GM12892 (cell line): ENCODE data around the gene SNRNP35.

Source experiments
- POLR2A ChIP-seq: IDR thresholded peaks from 2 replicates; pipeline ENCODE4 v1.6.1; 2011; ENCODE audit warnings: low read depth, low read length, control low read depth
- POLR2AphosphoS5 ChIP-seq: IDR thresholded peaks from 2 replicates; pipeline ENCODE4 v1.6.1; 2011; ENCODE audit warnings: low read depth, low read length, control low read depth
- TAF1 ChIP-seq: IDR thresholded peaks from 2 replicates; pipeline ENCODE4 v1.6.1; 2011; ENCODE audit warnings: low read depth, mild to moderate bottlenecking, control low read depth, low read length, borderline replicate concordance

- TF ChIP-seq POLR2AphosphoS5 (no peak), POLR2A (no peak), TAF1 (no peak)
Measured at GRCh38 chr12:123513805-123514204, 55.9 kb downstream of the SNRNP35 start.
